Body of pancreas (tissue), 4 donors: ENCODE results near the gene RSPH6A. TPM values are rescaled to one million over a fixed set of nuclear protein-coding genes. Genes with fewer than 3 reads are reported as not detected.

Experiments
- ATAC-seq: fragments of 150-250 bp; one replicate; pipeline ENCODE4 v1.9.1; 2016
- DNase-seq, 4 donors: peaks; one replicate each; pipeline ENCODE4 v3.0.0-alpha.2; 2019
- H3K27ac ChIP-seq, 4 donors: fragments of 200-600 bp; sonication (generic); 1 replicate in 3 of 4; 2 replicates in 1 of 4; pipeline versions ENCODE4 v1.5.1 to v1.6.1; 2016 to 2019; ENCODE audit warnings: mild to moderate bottlenecking in 1 of 4, mixed read lengths in 1 of 4, moderate library complexity in 1 of 4
- H3K27me3 ChIP-seq, 2 donors: fragments of 200-600 bp; sonication (generic); one replicate each; pipeline ENCODE4 v1.6.0; 2016; ENCODE audit warnings: mild to moderate bottlenecking in 1 of 2
- H3K36me3 ChIP-seq, 2 donors: fragments of 200-600 bp; sonication (generic); replicated peaks in 1 of 2; 2 replicates each; pipeline ENCODE4 v1.5.1; 2016; ENCODE audit warnings: low read depth in 2 of 2; ENCODE audit not compliant: insufficient read depth in 1 of 2
- H3K4me1 ChIP-seq: fragments of 200-600 bp; sonication (generic); one replicate; pipeline ENCODE4 v1.6.0; 2016
- H3K4me3 ChIP-seq, 2 donors: fragments of 200-600 bp; sonication (generic); 1 replicate in 1 of 2; 2 replicates in 1 of 2; pipeline ENCODE4 v1.5.1; 2016 to 2019
- H3K9me3 ChIP-seq, 3 donors: fragments of 200-600 bp; sonication (generic); 1 replicate in 2 of 3; 2 replicates in 1 of 3; pipeline ENCODE4 v1.5.1; 2016
- CTCF ChIP-seq, 7 experiments: fragments of 450-650 bp in 4 of 7; fragments of 200-600 bp in 3 of 7; sonication (generic) in 3 of 7; IDR thresholded peaks; one replicate each; pipeline ENCODE4 v1.5.1; 2016 to 2019; ENCODE audit warnings: antibody characterized with exemption in 7 of 7
- POLR2A ChIP-seq, 3 donors: fragments of 450-650 bp; IDR thresholded peaks; one replicate each; pipeline ENCODE4 v1.6.1; 2016; ENCODE audit warnings: antibody characterized with exemption in 3 of 3, mild to moderate bottlenecking in 2 of 3
- WGBS, 2 donors: methylation state at CpG; one replicate each; pipeline ENCODE4 v1.1.5; 2017; 5-methylcytosine and 5-hydroxymethylcytosine counted together
- intact Hi-C: fragments of 100-400 bp; cut with DNase I; formaldehyde crosslinking; loops from one replicate; pipeline ENCODE4 v1.15.1; 2023
- total RNA-seq, 2 donors: library from RNA; depleted of rRNA; stranded (reverse); fragments of >200 nt; gene quantifications; one replicate each; pipeline ENCODE4 v1.1.0, GENCODE V29; 2016

RSPH6A gene
- total RNA-seq, 2 donors from 2014 or later: 0.33 TPM; not detected in 1

- Histone ChIP-seq H3K9me3 (no peaks in the 10 kb centered on the region), H3K27me3 (no peaks in the 10 kb centered on the region), H3K4me3 (no peak overlapping the region), H3K36me3 (no peaks in the 10 kb centered on the region), H3K27ac (no peak overlapping the region), H3K4me1 (no peaks in the 10 kb centered on the region)
- DNase-seq: no peak
- no peak for ATAC-seq
- intact Hi-C loops: no loop called here
- TF ChIP-seq POLR2A (IDR thresholded peaks at IDR 0.05) (no peak), CTCF (IDR thresholded peaks at IDR 0.05) (no peak)
- WGBS, 2 donors: 67 to 73% methylated on average over 5 of the region's 5 CpGs
Measured at GRCh38 chr19:45746866-45747265, 68.2 kb downstream of the RSPH6A start.

Other genes starting within 250 kb of the RSPH6A start
- 10 to 100 TPM in 1 of 2 donors, 1 to 10 TPM in 1; 4.2 to 22.7 TPM for gene OPA3, start 230.5 kb downstream of the RSPH6A start, total RNA-seq
- 1 to 10 TPM in 1 of 2 donors, under 1 TPM in 1; 0.99 to 1.3 TPM for gene GPR4, start 213.1 kb downstream of the RSPH6A start, total RNA-seq
- 10 to 100 TPM; 25.7 to 60.6 TPM for gene EML2, start 175.9 kb downstream of the RSPH6A start, total RNA-seq
- gene GIPR, start 147.1 kb downstream of the RSPH6A start, total RNA-seq: 1 to 10 TPM; 3.9 to 9.2 TPM
- gene SNRPD2, start 123.4 kb downstream of the RSPH6A start, total RNA-seq: 10 to 100 TPM; 25.1 to 66.4 TPM
- 1 to 10 TPM; 2.1 to 4.0 TPM for gene QPCTL, start 122.6 kb downstream of the RSPH6A start, total RNA-seq
- 10 to 100 TPM in 1 of 2 donors, 1 to 10 TPM in 1; 7.8 to 11.9 TPM for gene FBXO46, start 84.4 kb downstream of the RSPH6A start, total RNA-seq
- not detected for gene MEIOSIN, start 81.9 kb downstream of the RSPH6A start, total RNA-seq
- 10 to 100 TPM; 21.0 to 60.3 TPM for gene SIX5, start 46.1 kb downstream of the RSPH6A start, total RNA-seq
- 10 to 100 TPM; 57.9 to 81.4 TPM for gene DMPK, start 32.8 kb downstream of the RSPH6A start, total RNA-seq
- 10 to 100 TPM; 19.7 to 20.4 TPM for gene DMWD, start 22.5 kb downstream of the RSPH6A start, total RNA-seq
- gene SYMPK, start 47.8 kb upstream of the RSPH6A start, total RNA-seq: 10 to 100 TPM; 23.3 to 32.3 TPM
- gene FOXA3, start 49.0 kb upstream of the RSPH6A start, total RNA-seq: 10 to 100 TPM in 1 of 2 donors, 1 to 10 TPM in 1; 3.0 to 16.3 TPM
- 10 to 100 TPM; 24.1 to 25.1 TPM for gene IRF2BP1, start 70.8 kb upstream of the RSPH6A start, total RNA-seq
- 10 to 100 TPM in 1 of 2 donors, 1 to 10 TPM in 1; 6.7 to 13.5 TPM for gene MYPOP, start 87.3 kb upstream of the RSPH6A start, total RNA-seq
- gene NANOS2, start 99.5 kb upstream of the RSPH6A start, total RNA-seq: not detected
- 1 to 10 TPM; 1.3 to 1.6 TPM for gene NOVA2, start 158.6 kb upstream of the RSPH6A start, total RNA-seq
- gene CCDC61, start 180.2 kb upstream of the RSPH6A start, total RNA-seq: 10 to 100 TPM in 1 of 2 donors, 1 to 10 TPM in 1; 7.8 to 14.5 TPM
- not detected for gene PGLYRP1, start 207.7 kb upstream of the RSPH6A start, total RNA-seq
- gene IGFL4, start 225.7 kb upstream of the RSPH6A start, total RNA-seq: not detected